Left renal pelvis (tissue), 4 donors: ENCODE measurements around the gene CARMIL3. TPM values are rescaled to one million over a fixed set of nuclear protein-coding genes. Genes with fewer than 3 reads are reported as not detected.

Experiments used
- DNase-seq, 4 donors: peaks; one replicate each; pipeline ENCODE4 v3.0.0-alpha.2; 2013; ENCODE audit warnings: low read depth in 4 of 4, low spot score in 3 of 4
- polyA plus RNA-seq, 4 donors: library from polyadenylated mRNA; unstranded; fragments of 120-200 nt; gene quantifications; one replicate each; pipeline ENCODE4 v1.2.1, GENCODE V29; 2013; ENCODE audit not compliant: insufficient read length in 4 of 4

The CARMIL3 gene
- polyA plus RNA-seq, 4 donors, result 1.2 to 2.0 (median 1.8) TPM

DNA sequence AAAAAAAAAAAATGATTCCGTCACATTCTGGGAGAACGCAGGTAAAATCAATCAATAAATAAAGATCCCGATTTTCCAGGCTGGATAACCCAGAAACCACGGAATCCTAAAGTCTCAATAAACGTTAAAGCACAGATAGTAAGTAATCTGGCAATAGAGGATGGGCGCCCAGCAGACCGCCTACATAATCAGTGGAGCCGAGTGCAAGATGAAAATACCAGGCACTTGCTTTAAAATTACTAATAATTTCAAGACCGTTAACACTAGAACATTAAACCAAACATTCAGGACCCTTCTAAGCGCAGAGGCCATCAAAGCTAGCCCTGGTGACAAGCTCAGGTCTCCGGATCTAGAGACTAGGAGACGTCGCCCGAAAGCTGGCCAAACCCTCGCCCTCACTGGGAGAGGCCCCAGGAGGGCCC, 61.6 kb downstream of the CARMIL3 start:
- no peak for DNase-seq

DNA sequence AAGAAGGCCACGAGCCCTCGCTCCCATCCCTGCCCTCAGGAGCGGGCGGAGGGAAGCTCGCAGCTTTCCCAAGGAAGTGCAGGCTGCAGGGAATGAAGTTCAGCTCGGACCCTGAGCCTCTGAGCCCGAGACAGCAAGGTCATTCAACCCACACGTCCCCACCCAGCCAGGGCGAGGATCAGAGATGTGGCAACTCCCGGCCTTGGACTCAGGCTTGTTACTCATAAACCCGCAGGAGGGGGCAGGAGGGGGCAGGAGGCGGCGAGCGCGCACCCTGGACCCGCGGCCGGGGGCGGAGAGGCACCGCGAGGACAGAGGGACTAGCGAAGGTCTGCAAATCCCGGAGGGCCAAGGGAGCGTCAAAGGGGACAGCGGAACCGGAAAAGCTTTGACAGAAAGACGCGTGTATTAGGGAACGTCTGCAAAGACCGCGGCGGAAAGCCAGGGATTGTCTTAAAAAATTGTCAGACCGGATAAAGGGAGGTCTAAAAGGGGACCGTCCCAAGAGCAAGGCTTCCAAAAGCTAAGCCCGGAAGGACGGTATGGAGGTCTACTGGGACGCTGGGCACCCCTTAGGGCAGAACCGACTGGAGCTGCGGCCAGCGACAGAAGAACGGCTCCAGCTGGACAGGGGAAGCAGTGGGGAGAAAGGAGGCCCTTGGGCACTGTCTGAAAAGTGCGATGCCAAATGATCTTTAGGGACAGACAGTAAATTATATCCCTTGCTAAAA, 62.2 kb downstream of the CARMIL3 start:
- DNase-seq, result peak; percentile 70 to 81 (median 76)

GRCh38 chr14:24114532-24115421, 63.0 kb downstream of the CARMIL3 start, which contains the start of the genes DCAF11 and NRL:
Gene DCAF11 (plus strand): TSS chr14:24114777. CDS start chr14:24115595, 818 bp downstream.
Gene NRL (minus strand): TSS chr14:24114949. CDS start chr14:24082848, 32,101 bp downstream.
- DNase-seq, result peak; percentile 99

DNA sequence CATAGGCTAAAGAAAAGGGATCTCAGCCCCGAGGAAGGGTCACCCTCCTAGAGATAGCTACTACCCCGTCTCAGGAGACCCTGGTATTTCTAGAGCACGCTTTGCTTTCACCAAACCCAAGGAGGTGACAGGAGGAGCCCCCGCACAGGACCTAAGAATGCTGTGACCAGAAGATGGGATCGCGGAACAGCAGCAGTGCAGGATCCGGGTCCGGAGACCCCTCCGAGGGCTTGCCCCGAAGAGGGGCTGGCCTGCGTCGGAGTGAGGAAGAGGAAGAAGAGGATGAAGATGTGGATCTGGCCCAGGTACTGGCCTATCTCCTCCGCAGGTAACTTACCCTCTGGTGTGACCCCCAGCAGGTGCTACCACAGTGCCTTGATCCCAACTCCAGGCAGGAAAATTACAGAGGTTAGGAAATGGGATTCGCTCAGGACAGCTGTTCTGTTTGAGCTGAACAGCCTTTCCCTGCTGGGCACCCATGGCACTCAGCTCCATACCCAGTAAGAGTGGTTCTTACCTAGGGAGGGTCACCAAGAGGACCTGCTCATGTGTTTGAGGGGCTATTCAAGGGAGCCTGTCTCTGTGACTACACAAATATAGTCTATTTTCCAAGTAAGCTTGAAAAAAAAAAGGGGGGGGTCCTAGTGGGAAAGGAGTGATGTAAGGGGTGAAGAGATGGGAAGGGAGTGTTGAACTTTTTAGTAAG, 63.8 kb downstream of the CARMIL3 start:
- no peak for DNase-seq

DNA sequence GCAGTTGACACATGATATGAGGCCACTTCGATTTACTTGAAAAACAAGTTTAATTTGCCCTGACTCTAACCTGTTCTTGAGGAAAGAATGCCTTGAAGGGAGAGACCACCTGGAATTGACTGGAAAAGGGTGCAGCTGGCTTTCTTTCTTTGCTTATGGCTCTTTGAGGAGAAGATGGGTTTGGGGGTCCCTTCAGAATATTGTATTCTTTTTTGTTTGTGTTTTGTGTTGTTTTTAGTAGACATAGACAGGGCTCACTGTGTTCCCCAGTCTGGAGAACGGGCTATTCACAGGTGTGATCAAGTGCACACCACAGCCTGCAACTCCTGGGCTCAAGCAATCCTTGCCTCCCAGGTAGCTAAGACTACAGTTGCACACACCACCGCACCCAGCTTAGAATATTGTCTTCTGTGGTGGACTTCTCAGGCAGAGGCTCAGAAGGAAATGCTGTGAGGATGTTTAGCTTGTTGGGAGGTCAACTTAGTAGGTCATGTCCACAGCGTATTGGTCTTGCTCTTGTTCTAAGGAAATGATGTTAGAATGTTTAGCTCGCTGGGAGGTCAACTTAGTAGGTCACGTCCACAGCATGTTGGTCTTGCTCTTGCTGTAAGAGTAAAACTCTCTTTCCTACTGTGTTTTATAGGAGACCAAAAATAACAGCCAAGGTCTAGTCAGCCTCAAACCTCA, 64.5 kb downstream of the CARMIL3 start:
- DNase-seq, result no peak

DNA sequence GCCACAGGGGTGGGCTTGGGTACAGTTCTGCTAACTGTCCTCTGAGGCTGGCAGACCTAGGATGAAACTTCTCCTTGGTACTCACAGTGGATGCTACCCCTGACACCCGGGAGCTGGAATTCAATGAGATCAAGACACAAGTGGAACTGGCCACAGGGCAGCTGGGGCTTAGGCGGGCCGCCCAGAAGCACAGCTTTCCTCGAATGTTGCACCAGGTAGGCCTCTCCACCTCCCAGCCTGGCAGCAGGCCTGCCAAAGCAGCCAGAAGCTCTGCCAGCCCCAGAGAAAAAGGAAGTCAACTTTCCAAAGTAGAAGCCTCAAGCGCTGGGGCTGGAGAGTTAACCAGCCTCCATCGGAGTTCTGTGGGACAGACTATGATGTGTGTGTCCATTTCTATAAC, 65.4 kb downstream of the CARMIL3 start:
- DNase-seq, result no peak

Other genes with a start within 250 kb of the CARMIL3 start
- gene DHRS4, start 98.2 kb upstream of the CARMIL3 start, polyA plus RNA-seq, result 10 to 100 TPM; 28.3 to 50.8 (median 44.2) TPM
- gene DHRS4L2, start 63.1 kb upstream of the CARMIL3 start, polyA plus RNA-seq, result 10 to 100 TPM; 27.6 to 52.8 (median 31.4) TPM
- not detected for gene CPNE6, start 19.6 kb downstream of the CARMIL3 start, polyA plus RNA-seq
- gene PCK2, start 42.3 kb downstream of the CARMIL3 start, polyA plus RNA-seq, result 10 to 100 TPM in 3 of 4 donors, 1 to 10 TPM in 1; 7.7 to 31.0 (median 24.0) TPM
- 10 to 100 TPM; 41.2 to 90.6 (median 73.0) TPM for gene DCAF11, start 62.8 kb downstream of the CARMIL3 start, polyA plus RNA-seq
- gene NRL, start 62.9 kb downstream of the CARMIL3 start, polyA plus RNA-seq, result 1 to 10 TPM in 3 of 4 donors, under 1 TPM in 1; 0.59 to 4.1 (median 2.1) TPM
- 1 to 10 TPM in 1 of 4 donors, under 1 TPM in 3; 0.55 to 1.6 (median 0.79) TPM for gene FITM1, start 78.7 kb downstream of the CARMIL3 start, polyA plus RNA-seq
- gene PSME1, start 84.2 kb downstream of the CARMIL3 start, polyA plus RNA-seq, result 100 to 1,000 TPM; 131 to 226 (median 197) TPM
- gene EMC9, start 89.6 kb downstream of the CARMIL3 start, polyA plus RNA-seq, result 10 to 100 TPM in 3 of 4 donors, 1 to 10 TPM in 1; 9.7 to 21.4 (median 19.4) TPM
- gene PSME2, start 94.6 kb downstream of the CARMIL3 start, polyA plus RNA-seq, result 100 to 1,000 TPM; 134 to 185 (median 166) TPM
- 10 to 100 TPM; 44.8 to 59.8 (median 47.4) TPM for gene RNF31, start 95.5 kb downstream of the CARMIL3 start, polyA plus RNA-seq
- 10 to 100 TPM; 46.1 to 68.1 (median 57.0) TPM for gene IRF9, start 109.3 kb downstream of the CARMIL3 start, polyA plus RNA-seq
- gene REC8, start 120.1 kb downstream of the CARMIL3 start, polyA plus RNA-seq, result 100 to 1,000 TPM in 1 of 4 donors, 10 to 100 TPM in 3; 28.0 to 100 (median 57.9) TPM
- gene IPO4, start 136.8 kb downstream of the CARMIL3 start, polyA plus RNA-seq, result 10 to 100 TPM; 19.8 to 39.5 (median 31.0) TPM
- gene TM9SF1, start 143.4 kb downstream of the CARMIL3 start, polyA plus RNA-seq, result 10 to 100 TPM; 32.9 to 43.7 (median 35.4) TPM
- 10 to 100 TPM in 1 of 4 donors, 1 to 10 TPM in 3; 4.2 to 12.0 (median 5.6) TPM for gene TSSK4, start 153.7 kb downstream of the CARMIL3 start, polyA plus RNA-seq
- gene CHMP4A, start 161.5 kb downstream of the CARMIL3 start, polyA plus RNA-seq, result 10 to 100 TPM; 27.8 to 58.4 (median 52.0) TPM
- gene MDP1, start 164.1 kb downstream of the CARMIL3 start, polyA plus RNA-seq, result 10 to 100 TPM in 3 of 4 donors, 1 to 10 TPM in 1; 8.3 to 16.9 (median 11.3) TPM
- gene NEDD8, start 180.4 kb downstream of the CARMIL3 start, polyA plus RNA-seq, result 100 to 1,000 TPM; 189 to 230 (median 217) TPM
- gene GMPR2, start 180.9 kb downstream of the CARMIL3 start, polyA plus RNA-seq, result 100 to 1,000 TPM in 3 of 4 donors, 10 to 100 TPM in 1; 65.6 to 124 (median 117) TPM
- gene TINF2, start 190.6 kb downstream of the CARMIL3 start, polyA plus RNA-seq, result 10 to 100 TPM; 57.3 to 62.1 (median 60.1) TPM
- gene TGM1, start 211.2 kb downstream of the CARMIL3 start, polyA plus RNA-seq, result 1 to 10 TPM; 1.6 to 6.6 (median 2.6) TPM
- 10 to 100 TPM; 19.4 to 28.6 (median 20.3) TPM for gene RABGGTA, start 219.6 kb downstream of the CARMIL3 start, polyA plus RNA-seq
- 10 to 100 TPM; 27.8 to 54.8 (median 43.2) TPM for gene DHRS1, start 247.8 kb downstream of the CARMIL3 start, polyA plus RNA-seq
- gene NOP9, start 247.8 kb downstream of the CARMIL3 start, polyA plus RNA-seq, result 10 to 100 TPM; 20.0 to 27.0 (median 25.4) TPM